GM12892 (cell line): ENCODE results near the gene ADAR.

ENCODE experiments used
- POLR2A ChIP-seq: IDR thresholded peaks from 2 replicates; pipeline ENCODE4 v1.6.1; 2011; ENCODE audit warnings: low read depth, low read length, control low read depth
- POLR2AphosphoS5 ChIP-seq: IDR thresholded peaks from 2 replicates; pipeline ENCODE4 v1.6.1; 2011; ENCODE audit warnings: low read depth, low read length, control low read depth
- TAF1 ChIP-seq: IDR thresholded peaks from 2 replicates; pipeline ENCODE4 v1.6.1; 2011; ENCODE audit warnings: low read depth, mild to moderate bottlenecking, control low read depth, low read length, borderline replicate concordance

GRCh38 chr1:154614247-154614646, 6.3 kb upstream of the ADAR start:
- TF ChIP-seq POLR2AphosphoS5 (no peak), POLR2A (no peak), TAF1 (no peak)
